Activated CD8-positive, alpha-beta T cell treated with anti-CD3 and anti-CD28 coated beads, Interleukin-2, amount 10 ng/mL, durations not matched to agents 7 days and 5 days (primary cell): ENCODE measurements around the gene GBX1. TPM values are rescaled to one million over a fixed set of nuclear protein-coding genes. Genes with fewer than 3 reads are reported as not detected.

Experiments
- ATAC-seq: fragments of 150-1000 bp; cut with Tn5 transposase; one replicate; pipeline ENCODE4 v1.10.0; 2021; ENCODE audit warnings: moderate library complexity
- CTCF ChIA-PET: fragments of 350-600 bp; sonication (Branson Sonifier 250); formaldehyde crosslinking; loops from one replicate; lab custom pipeline; 2021; ENCODE audit warnings: antibody characterized with exemption; lab: Charles Lee
- POLR2A ChIA-PET: fragments of 350-600 bp; sonication (Branson Sonifier 250); formaldehyde crosslinking; loops from one replicate; lab custom pipeline; 2021; ENCODE audit warnings: antibody characterized with exemption; lab: Charles Lee
- DNase-seq: peaks from one replicate; pipeline ENCODE4 v3.0.0-alpha.2; 2020
- H3K27ac Mint-ChIP-seq: one replicate; pipeline ENCODE4 v1.8.0; 2021; ENCODE audit warnings: mild to moderate bottlenecking, mixed read lengths
- H3K27me3 Mint-ChIP-seq: one replicate; pipeline ENCODE4 v1.8.0; 2021; ENCODE audit warnings: low read depth, mixed read lengths
- H3K36me3 Mint-ChIP-seq: one replicate; pipeline ENCODE4 v1.8.0; 2021; ENCODE audit warnings: low read depth, mixed read lengths
- H3K4me1 Mint-ChIP-seq: one replicate; pipeline ENCODE4 v1.8.0; 2021; ENCODE audit warnings: low read depth, mixed read lengths
- H3K4me3 Mint-ChIP-seq: one replicate; pipeline ENCODE4 v1.8.0; 2021; ENCODE audit warnings: mild to moderate bottlenecking, mixed read lengths
- H3K9me3 Mint-ChIP-seq: one replicate; pipeline ENCODE4 v1.8.0; 2022; ENCODE audit warnings: mixed read lengths; ENCODE audit not compliant: insufficient read depth
- total RNA-seq, 2 experiments: library from RNA; stranded (reverse); gene quantifications; one replicate each; pipeline ENCODE4 v1.2.3, GENCODE V29; 2021

Gene GBX1
- total RNA-seq, 2 experiments from 2014 or later: not detected

- ATAC-seq (no peak), DNase-seq (no peak)
- Mint-ChIP-seq H3K27me3 (peaks cover 51% of the 10 kb centered on the region), H3K4me1 (peaks cover 13% of the 10 kb centered on the region), H3K9me3 (no peaks in the 10 kb centered on the region), H3K4me3 (peak overlapping the region; percentile 5), H3K36me3 (no peaks in the 10 kb centered on the region), H3K27ac (no peak overlapping the region)
- POLR2A ChIA-PET: no interaction called here
- CTCF ChIA-PET: interaction anchor here (1.2 to 2.8 kb wide), 6 partner anchors 11 to 94 kb away, joined by 3 to 18 read pairs (median 4); no protein-coding TSS in a partner anchor
Observed at GRCh38 chr7:151168787-151169162, 1.3 kb upstream of the GBX1 start.

- peaks cover 13% of the 10 kb centered on the region for H3K4me1 Mint-ChIP-seq
- peak overlapping the region; percentile 5 for H3K4me3 Mint-ChIP-seq
- no peak overlapping the region for H3K27ac Mint-ChIP-seq
- ATAC-seq: peak; percentile 83
- peaks cover 48% of the 10 kb centered on the region for H3K27me3 Mint-ChIP-seq
- DNase-seq: peak; percentile 68
- no peaks in the 10 kb centered on the region for H3K36me3 Mint-ChIP-seq
- POLR2A ChIA-PET: no interaction called here
- no peaks in the 10 kb centered on the region for H3K9me3 Mint-ChIP-seq
- CTCF ChIA-PET: interaction anchor here (0.9 to 2.8 kb wide), 8 partner anchors 11 to 95 kb away, joined by 3 to 18 read pairs (median 3); no protein-coding TSS in a partner anchor
Observed at GRCh38 chr7:151168003-151168786, 701 bp upstream of the GBX1 start.

DNA sequence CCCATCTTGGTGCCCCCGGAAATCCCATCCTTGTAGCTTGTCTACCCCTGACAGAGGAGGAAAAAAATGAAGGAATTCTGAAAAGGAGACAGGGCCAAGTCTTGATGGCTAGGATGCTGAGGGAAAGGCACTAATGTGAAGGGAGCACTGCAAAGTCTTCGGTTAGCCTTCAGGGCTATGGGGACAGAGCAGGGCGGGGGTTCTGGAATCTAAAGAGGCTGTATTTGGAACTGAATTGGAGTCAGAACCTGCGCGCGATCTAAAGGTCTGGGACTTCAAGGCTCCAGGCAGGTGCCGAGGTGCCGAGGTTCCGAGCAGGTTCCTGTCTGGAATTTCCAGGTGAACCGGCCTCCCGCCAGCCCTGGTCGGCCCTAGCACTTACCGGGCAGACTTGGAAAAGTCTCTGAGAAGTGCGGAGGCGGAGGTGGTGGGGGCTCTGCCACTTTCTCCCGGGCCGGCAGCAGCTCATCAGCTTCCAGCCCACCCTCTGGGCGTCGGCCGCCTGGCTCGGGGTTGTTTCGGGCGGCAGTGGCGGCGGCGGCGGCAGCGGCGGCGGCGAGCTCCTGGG, 781 bp downstream of the GBX1 start:
- Mint-ChIP-seq H3K9me3 (no peaks in the 10 kb centered on the region), H3K36me3 (no peaks in the 10 kb centered on the region), H3K4me1 (peaks cover 5% of the 10 kb centered on the region), H3K4me3 (no peak overlapping the region), H3K27ac (no peak overlapping the region), H3K27me3 (peaks cover 35% of the 10 kb centered on the region)
- ChIA-PET POLR2A (interaction anchor here (0.6 to 0.7 kb wide), 3 partner anchors 68 to 1389 kb away, joined by 3 to 5 read pairs (median 3); no protein-coding TSS in a partner anchor), CTCF (interaction anchor here (0.6 to 3.5 kb wide), 11 partner anchors 10 to 145 kb away, joined by 3 to 16 read pairs (median 3); no protein-coding TSS in a partner anchor)
- DNase-seq (no peak), ATAC-seq (no peak)

GRCh38 chr7:151161757-151162156, 5.7 kb downstream of the GBX1 start:
- ChIA-PET CTCF (interaction anchor here (1.5 to 1.9 kb wide), 3 partner anchors 10 to 51 kb away, joined by 6 to 8 read pairs (median 7); no protein-coding TSS in a partner anchor), POLR2A (no interaction called here)
- Mint-ChIP-seq H3K36me3 (no peaks in the 10 kb centered on the region), H3K4me3 (no peak overlapping the region), H3K27ac (no peak overlapping the region), H3K4me1 (no peaks in the 10 kb centered on the region), H3K9me3 (no peaks in the 10 kb centered on the region), H3K27me3 (peaks cover 18% of the 10 kb centered on the region)
- ATAC-seq (no peak), DNase-seq (no peak)

- no peak for ATAC-seq
- H3K4me3 Mint-ChIP-seq: no peak overlapping the region
- H3K27me3 Mint-ChIP-seq: peaks cover 30% of the 10 kb centered on the region
- no peak for DNase-seq
- no peaks in the 10 kb centered on the region for H3K9me3 Mint-ChIP-seq
- no peak overlapping the region for H3K27ac Mint-ChIP-seq
- no peaks in the 10 kb centered on the region for H3K36me3 Mint-ChIP-seq
- H3K4me1 Mint-ChIP-seq: no peaks in the 10 kb centered on the region
- ChIA-PET CTCF (interaction anchor here (1.1 to 2.2 kb wide), 7 partner anchors 8 to 34 kb away, joined by 3 to 8 read pairs (median 6); partner anchors contain the start of gene GBX1), POLR2A (no interaction called here)
Observed at GRCh38 chr7:151157645-151158329, 9.7 kb downstream of the GBX1 start.

GRCh38 chr7:151152643-151153513, 14.6 kb downstream of the GBX1 start:
- ChIA-PET CTCF (no interaction called here), POLR2A (no interaction called here)
- Mint-ChIP-seq H3K36me3 (no peaks in the 10 kb centered on the region), H3K4me1 (no peaks in the 10 kb centered on the region), H3K9me3 (no peaks in the 10 kb centered on the region), H3K27me3 (peaks cover 32% of the 10 kb centered on the region), H3K27ac (no peak overlapping the region), H3K4me3 (no peak overlapping the region)
- no peak for ATAC-seq
- DNase-seq: no peak

DNA sequence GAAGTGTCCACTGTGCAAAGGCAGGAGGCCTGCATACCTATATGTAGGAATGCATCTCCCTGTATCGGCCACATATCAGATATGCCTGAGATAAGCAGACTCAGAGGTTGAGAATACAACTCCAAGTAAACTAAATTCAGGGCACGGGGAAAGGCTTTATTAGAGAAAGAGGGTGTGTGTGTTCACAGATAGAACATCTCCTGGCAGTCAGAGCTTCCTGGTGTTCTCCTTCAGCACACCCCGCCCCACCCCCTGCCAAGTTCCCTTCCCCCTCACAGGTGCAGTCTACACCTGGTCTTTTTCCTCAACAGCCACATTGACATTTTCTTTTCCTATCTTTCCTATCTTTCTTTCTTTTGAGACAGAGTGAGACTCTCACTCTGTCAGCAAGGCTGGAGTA, 17.1 kb downstream of the GBX1 start:
- DNase-seq (no peak), ATAC-seq (no peak)
- H3K27ac Mint-ChIP-seq: no peak overlapping the region
- CTCF ChIA-PET: interaction anchor here (1.6 kb wide), 1 partner anchor 26 kb away, joined by 5 read pairs; no protein-coding TSS in a partner anchor
- H3K9me3 Mint-ChIP-seq: no peaks in the 10 kb centered on the region
- H3K4me3 Mint-ChIP-seq: no peak overlapping the region
- H3K27me3 Mint-ChIP-seq: peaks cover 17% of the 10 kb centered on the region
- POLR2A ChIA-PET: no interaction called here
- no peaks in the 10 kb centered on the region for H3K36me3 Mint-ChIP-seq
- H3K4me1 Mint-ChIP-seq: no peaks in the 10 kb centered on the region

DNA sequence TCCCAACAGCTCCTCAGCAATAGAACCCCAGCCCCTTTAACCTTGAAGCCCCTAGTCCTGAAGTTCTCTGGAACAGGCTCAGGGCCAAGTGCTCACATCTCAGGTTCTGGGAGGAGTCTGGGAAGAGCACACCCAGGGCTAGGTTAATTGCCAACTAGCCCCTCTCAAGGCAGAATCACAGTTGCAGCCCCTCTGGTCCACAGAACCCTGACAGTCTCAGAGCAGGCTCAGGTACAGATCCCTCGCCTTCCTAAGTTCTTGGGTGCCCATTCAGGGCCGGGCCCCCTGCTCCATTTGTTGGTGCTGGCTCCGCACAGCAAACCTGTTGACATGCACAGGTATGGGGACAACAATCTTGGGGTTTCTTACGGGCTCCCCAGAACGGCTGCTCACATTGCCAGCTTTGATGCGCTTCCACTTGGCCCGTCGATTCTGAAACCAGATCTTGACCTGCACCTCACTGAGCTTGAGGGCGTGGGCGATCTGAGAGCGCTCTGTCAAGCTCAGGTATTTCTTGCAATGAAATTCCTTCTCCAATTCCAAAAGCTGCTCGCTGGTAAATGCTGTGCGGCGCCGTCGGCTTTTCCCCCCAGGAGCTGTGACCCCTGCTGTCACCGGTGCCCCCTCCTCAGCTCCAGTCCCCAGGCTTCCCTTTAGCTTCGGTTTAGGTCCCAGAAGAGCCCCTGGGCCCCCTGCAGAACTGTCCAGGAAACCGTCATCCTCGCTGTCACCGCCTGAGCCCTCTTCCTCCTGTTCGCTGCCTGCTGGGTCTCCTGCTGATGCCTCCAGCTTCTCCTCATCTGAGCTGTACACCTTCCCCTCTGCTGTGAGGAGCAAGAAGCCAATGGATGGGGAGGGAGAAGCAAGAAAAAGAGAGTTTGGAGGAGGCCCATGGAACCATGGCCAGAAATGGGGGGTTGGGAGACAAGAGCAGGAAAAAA, 18.9 kb downstream of the GBX1 start:
- POLR2A ChIA-PET: no interaction called here

GRCh38 chr7:151146761-151147160, 20.7 kb downstream of the GBX1 start:
- H3K4me1 Mint-ChIP-seq: no peaks in the 10 kb centered on the region
- no peak overlapping the region for H3K27ac Mint-ChIP-seq
- ChIA-PET POLR2A (no interaction called here), CTCF (interaction anchor here (0.8 to 2.3 kb wide), 5 partner anchors 10 to 139 kb away, joined by 3 to 6 read pairs (median 4); no protein-coding TSS in a partner anchor)
- no peak for ATAC-seq
- H3K27me3 Mint-ChIP-seq: peaks cover 7% of the 10 kb centered on the region
- H3K36me3 Mint-ChIP-seq: no peaks in the 10 kb centered on the region
- H3K9me3 Mint-ChIP-seq: no peaks in the 10 kb centered on the region
- no peak overlapping the region for H3K4me3 Mint-ChIP-seq
- DNase-seq: no peak

More for the DNA sequence above, 18.9 kb downstream of the GBX1 start:
- Mint-ChIP-seq H3K9me3 (no peaks in the 10 kb centered on the region), H3K4me3 (no peak overlapping the region), H3K27me3 (peaks cover 7% of the 10 kb centered on the region), H3K27ac (no peak overlapping the region), H3K4me1 (no peaks in the 10 kb centered on the region), H3K36me3 (no peaks in the 10 kb centered on the region)
- no peak for ATAC-seq
- no peak for DNase-seq
- CTCF ChIA-PET: interaction anchor here (0.7 to 1.7 kb wide), 3 partner anchors 9 to 24 kb away, joined by 3 to 8 read pairs (median 3); no protein-coding TSS in a partner anchor

GRCh38 chr7:151144387-151144786, 23.1 kb downstream of the GBX1 start:
- Mint-ChIP-seq H3K36me3 (no peaks in the 10 kb centered on the region), H3K4me3 (no peak overlapping the region), H3K27ac (no peak overlapping the region), H3K4me1 (no peaks in the 10 kb centered on the region), H3K27me3 (peaks cover 3% of the 10 kb centered on the region), H3K9me3 (no peaks in the 10 kb centered on the region)
- CTCF ChIA-PET: no interaction called here
- no peak for DNase-seq
- POLR2A ChIA-PET: no interaction called here
- no peak for ATAC-seq
